H1 (cell line): ENCODE data around the gene APLN. TPM values are rescaled to one million over a fixed set of nuclear protein-coding genes. Genes with fewer than 3 reads are reported as not detected.

Source experiments
- CTCF ChIA-PET: fragments of 300-600 bp; sonication (Branson Sonifier 250); formaldehyde crosslinking; loops from one replicate; lab custom pipeline; 2021; ENCODE audit not compliant: partially characterized antibody; lab: Charles Lee
- POLR2A ChIA-PET: fragments of 300-600 bp; sonication (Branson Sonifier 250); formaldehyde crosslinking; loops from one replicate; lab custom pipeline; 2021; ENCODE audit warnings: inconsistent platforms; ENCODE audit not compliant: partially characterized antibody; lab: Charles Lee
- DNase-seq, 2 experiments: peaks; one replicate each; pipeline versions ENCODE4 v3.0.0 to v3.0.0-alpha.2; 2010 to 2022; ENCODE audit warnings: low spot score in 2 of 2, low read depth in 1 of 2, mixed read lengths in 1 of 2
- FAIRE-seq: peaks from 2 replicates; lab custom pipeline; 2011; peaks lifted over from hg19 to GRCh38; lab: Jason Lieb, UNC
- H2AFZ ChIP-seq: 2 replicates; pipeline ENCODE4 v1.8.1; 2012; ENCODE audit warnings: low read length, inconsistent platforms
- H2AK5ac ChIP-seq: 2 replicates; pipeline ENCODE4 v1.6.1; 2013; ENCODE audit warnings: low read depth, low read length
- H2BK120ac ChIP-seq: replicated peaks from 2 replicates; pipeline ENCODE3; 2013; ENCODE audit warnings: low read depth, low read length, inconsistent platforms
- H2BK12ac ChIP-seq: 2 replicates; pipeline ENCODE4 v1.6.1; 2013; ENCODE audit warnings: low read depth, low read length
- H2BK15ac ChIP-seq: 2 replicates; pipeline ENCODE4 v1.6.1; 2013; ENCODE audit warnings: low read length
- H2BK20ac ChIP-seq: 2 replicates; pipeline ENCODE4 v1.6.1; 2013; ENCODE audit warnings: low read length
- H2BK5ac ChIP-seq: 2 replicates; pipeline ENCODE4 v1.6.1; 2013; ENCODE audit warnings: low read depth, low read length
- H3K14ac ChIP-seq: 2 replicates; pipeline ENCODE4 v1.6.1; 2013; ENCODE audit warnings: inconsistent platforms; ENCODE audit not compliant: insufficient read length
- H3K18ac ChIP-seq: 2 replicates; pipeline ENCODE4 v1.6.1; 2013; ENCODE audit warnings: low read length; ENCODE audit errors: extremely low read depth
- H3K23ac ChIP-seq: 2 replicates; pipeline ENCODE4 v1.6.1; 2013; ENCODE audit warnings: inconsistent platforms; ENCODE audit not compliant: insufficient read length
- H3K23me2 ChIP-seq: 2 replicates; pipeline ENCODE4 v1.6.1; 2013; ENCODE audit warnings: low read depth, low read length
- H3K27ac ChIP-seq: 2 replicates; pipeline ENCODE4 v1.6.1; 2011; ENCODE audit warnings: low read depth, low read length, inconsistent platforms
- H3K27me3 ChIP-seq, 4 experiments: replicated peaks in 1 of 4; 1 replicate in 1 of 4; 2 replicates in 3 of 4; pipeline versions ENCODE4 v1.6.1 to v1.8.1; 2011 to 2013; ENCODE audit warnings: low read length in 3 of 4, mild to moderate bottlenecking in 3 of 4, inconsistent platforms in 2 of 4, mixed read lengths in 2 of 4, moderate library complexity in 1 of 4; ENCODE audit not compliant: control insufficient read depth in 3 of 4, insufficient read depth in 3 of 4; ENCODE audit errors: extremely low read depth in 1 of 4
- H3K36me3 ChIP-seq, 4 experiments: 2 replicates each; pipeline versions ENCODE4 v1.6.1 to v1.8.1; 2011 to 2013; ENCODE audit warnings: mild to moderate bottlenecking in 4 of 4, low read length in 3 of 4, moderate library complexity in 2 of 4, control low read depth in 1 of 4, inconsistent platforms in 1 of 4; ENCODE audit not compliant: insufficient read depth in 4 of 4, control insufficient read depth in 2 of 4
- H3K4ac ChIP-seq: replicated peaks from 2 replicates; pipeline ENCODE3; 2013; ENCODE audit warnings: low read length, low read depth, mixed read lengths, inconsistent platforms; ENCODE audit not compliant: insufficient read length
- H3K4me1 ChIP-seq, 4 experiments: replicated peaks in 1 of 4; 1 replicate in 1 of 4; 2 replicates in 3 of 4; pipeline versions ENCODE4 v1.6.1 to v1.8.1; 2011 to 2013; ENCODE audit warnings: low read length in 3 of 4, inconsistent platforms in 2 of 4, mixed read lengths in 1 of 4; ENCODE audit not compliant: insufficient read depth in 4 of 4, control insufficient read depth in 3 of 4
- H3K4me2 ChIP-seq, 2 experiments: 2 replicates each; pipeline versions ENCODE4 v1.6.1 to v1.8.1; 2011 to 2013; ENCODE audit warnings: low read depth in 2 of 2, low read length in 2 of 2, control low read depth in 1 of 2, inconsistent platforms in 1 of 2, mild to moderate bottlenecking in 1 of 2; ENCODE audit not compliant: insufficient read depth in 1 of 2
- H3K4me3 ChIP-seq, 4 experiments: fragments of 200-600, 300-600 bp in 1 of 4; sonication (generic), shearing (Covaris generic), sonication (Bioruptor Twin) in 1 of 4; 2 replicates each; pipeline versions ENCODE4 v1.5.1 to v1.8.1; 2011 to 2016; ENCODE audit warnings: low read length in 4 of 4, low read depth in 3 of 4, control low read depth in 2 of 4, inconsistent platforms in 2 of 4, mild to moderate bottlenecking in 2 of 4, mixed read lengths in 1 of 4, moderate library complexity in 1 of 4; ENCODE audit not compliant: insufficient read depth in 2 of 4; ENCODE audit errors: extremely low read depth in 1 of 4
- H3K56ac ChIP-seq: replicated peaks from 2 replicates; pipeline ENCODE3; 2013; ENCODE audit warnings: low read depth, mild to moderate bottlenecking, mixed read lengths, low read length, inconsistent platforms; ENCODE audit not compliant: insufficient read length
- H3K79me1 ChIP-seq: 2 replicates; pipeline ENCODE4 v1.6.1; 2013; ENCODE audit warnings: low read depth, low read length, control low read depth
- H3K79me2 ChIP-seq, 2 experiments: 2 replicates each; pipeline versions ENCODE4 v1.6.1 to v1.8.1; 2012 to 2013; ENCODE audit warnings: low read length in 2 of 2, mild to moderate bottlenecking in 2 of 2, inconsistent platforms in 1 of 2; ENCODE audit not compliant: insufficient read depth in 2 of 2, control insufficient read depth in 1 of 2
- H3K9ac ChIP-seq, 4 experiments: replicated peaks in 1 of 4; 1 replicate in 1 of 4; 2 replicates in 3 of 4; pipeline versions ENCODE4 v1.6.1 to v1.8.1; 2011 to 2013; ENCODE audit warnings: low read depth in 3 of 4, low read length in 3 of 4, control low read depth in 2 of 4, mild to moderate bottlenecking in 2 of 4, moderate library complexity in 2 of 4, inconsistent platforms in 1 of 4; ENCODE audit errors: extremely low read depth in 1 of 4
- H3K9me3 ChIP-seq, 2 experiments: 2 replicates each; pipeline versions ENCODE4 v1.6.1 to v1.8.1; 2012 to 2013; ENCODE audit warnings: mild to moderate bottlenecking in 2 of 2, moderate library complexity in 2 of 2, control low read depth in 1 of 2, inconsistent platforms in 1 of 2, low read depth in 1 of 2, low read length in 1 of 2, mixed read lengths in 1 of 2; ENCODE audit not compliant: insufficient read depth in 2 of 2
- H4K20me1 ChIP-seq, 2 experiments: replicated peaks in 1 of 2; 2 replicates each; pipeline versions ENCODE3 to v1.8.1; 2011 to 2013; ENCODE audit warnings: inconsistent platforms in 2 of 2, low read length in 2 of 2, mild to moderate bottlenecking in 1 of 2; ENCODE audit not compliant: insufficient read depth in 2 of 2, control insufficient read depth in 1 of 2
- H4K5ac ChIP-seq: 2 replicates; pipeline ENCODE4 v1.6.1; 2013; ENCODE audit warnings: low read length, low read depth, mixed read lengths, inconsistent platforms; ENCODE audit not compliant: insufficient read length
- H4K8ac ChIP-seq: 2 replicates; pipeline ENCODE4 v1.8.0; 2013; ENCODE audit warnings: mild to moderate bottlenecking, moderate library complexity, low read length, inconsistent platforms; ENCODE audit not compliant: insufficient read depth; ENCODE audit errors: extremely low read depth
- H4K91ac ChIP-seq: replicated peaks from 2 replicates; pipeline ENCODE3; 2013; ENCODE audit warnings: low read length, mixed read lengths, inconsistent platforms; ENCODE audit not compliant: insufficient read length
- CHD2 ChIP-seq: IDR thresholded peaks from 2 replicates; pipeline ENCODE4 v1.6.1; 2012; ENCODE audit warnings: low read length, improper control_type of control experiment
- CREB1 ChIP-seq: IDR thresholded peaks from 2 replicates; pipeline ENCODE4 v1.6.1; 2012; ENCODE audit warnings: inconsistent platforms
- CTBP2 ChIP-seq: IDR thresholded peaks from 2 replicates; pipeline ENCODE4 v1.7.0; 2011; ENCODE audit warnings: borderline replicate concordance, mild to moderate bottlenecking, moderate library complexity, mixed read lengths, low read length; ENCODE audit not compliant: insufficient read depth, insufficient read length
- FOSL1 ChIP-seq: IDR thresholded peaks from 2 replicates; pipeline ENCODE4 v1.6.1; 2011; ENCODE audit warnings: mild to moderate bottlenecking, low read depth, low read length, moderate library complexity; ENCODE audit not compliant: insufficient read depth
- KDM1A ChIP-seq: fragments of 200-600, 300-600 bp; sonication (generic); IDR thresholded peaks from 2 replicates; pipeline ENCODE4 v1.7.1; 2016; ENCODE audit warnings: mild to moderate bottlenecking, low read length, borderline replicate concordance
- MAFK ChIP-seq: IDR thresholded peaks from 2 replicates; pipeline ENCODE4 v1.6.1; 2012; ENCODE audit warnings: low read depth, mild to moderate bottlenecking, improper control_type of control experiment, low read length
- RNF2 ChIP-seq: fragments of 200-900, 300-1000 bp; sonication (generic); IDR thresholded peaks from 2 replicates; pipeline ENCODE4 v1.7.1; 2016; ENCODE audit warnings: borderline replicate concordance, low read depth, mild to moderate bottlenecking, antibody characterized with exemption, low read length; ENCODE audit not compliant: poor library complexity, severe bottlenecking; ENCODE audit errors: missing control alignments
- SIRT6 ChIP-seq: IDR thresholded peaks from one replicate; pipeline ENCODE4 v1.7.1; 2012; ENCODE audit warnings: low read length, inconsistent platforms
- SP1 ChIP-seq: IDR thresholded peaks from 2 replicates; pipeline ENCODE4 v1.6.1; 2011; ENCODE audit warnings: low read depth, low read length
- WGBS, 2 experiments: shearing (Covaris generic) in 1 of 2; methylation state at CpG; one replicate each; pipeline versions ENCODE4 v1.1.6 to v1.1.7; 2013 to 2015; ENCODE audit warnings: low lambda C conversion rate in 2 of 2, mixed read lengths in 2 of 2, inconsistent platforms in 1 of 2, low coverage in 1 of 2, missing lambda C conversion rate in 1 of 2; ENCODE audit not compliant: insufficient replicate concordance in 2 of 2, insufficient coverage in 1 of 2, insufficient read length in 1 of 2; ENCODE audit errors: extremely low coverage in 1 of 2, missing lambda C conversion rate in 1 of 2; 5-methylcytosine and 5-hydroxymethylcytosine counted together
- polyA plus RNA-seq, 7 experiments: library from polyadenylated mRNA; depleted of rRNA in 3 of 7; stranded (reverse) in 5 of 7; unstranded in 2 of 7; fragments of >200 nt in 5 of 7; fragments of 200-250 nt in 2 of 7; gene quantifications; 1 replicate in 5 of 7; 2 replicates in 1 of 7; 4 replicates in 1 of 7; pipeline versions ENCODE4 v1.2.1 to v1.2.3, GENCODE V29; 2011 to 2013; ENCODE audit warnings: missing spikeins in 2 of 7, mixed read lengths in 2 of 7
- total RNA-seq: library from RNA; stranded (reverse); fragmentation: NEBNext Ultra II Directional; extraction: Animal tissue kit (Norgen Biotek cat#: 25700); gene quantifications from 2 replicates; pipeline ENCODE4 v1.2.1, GENCODE V29; 2021

Gene APLN
- total and polyA plus RNA-seq, 2 of the 8 experiments (the other 6 are each of a cell fraction or from before 2014, with no cell fraction given): 1.1 to 1.8 TPM

DNA sequence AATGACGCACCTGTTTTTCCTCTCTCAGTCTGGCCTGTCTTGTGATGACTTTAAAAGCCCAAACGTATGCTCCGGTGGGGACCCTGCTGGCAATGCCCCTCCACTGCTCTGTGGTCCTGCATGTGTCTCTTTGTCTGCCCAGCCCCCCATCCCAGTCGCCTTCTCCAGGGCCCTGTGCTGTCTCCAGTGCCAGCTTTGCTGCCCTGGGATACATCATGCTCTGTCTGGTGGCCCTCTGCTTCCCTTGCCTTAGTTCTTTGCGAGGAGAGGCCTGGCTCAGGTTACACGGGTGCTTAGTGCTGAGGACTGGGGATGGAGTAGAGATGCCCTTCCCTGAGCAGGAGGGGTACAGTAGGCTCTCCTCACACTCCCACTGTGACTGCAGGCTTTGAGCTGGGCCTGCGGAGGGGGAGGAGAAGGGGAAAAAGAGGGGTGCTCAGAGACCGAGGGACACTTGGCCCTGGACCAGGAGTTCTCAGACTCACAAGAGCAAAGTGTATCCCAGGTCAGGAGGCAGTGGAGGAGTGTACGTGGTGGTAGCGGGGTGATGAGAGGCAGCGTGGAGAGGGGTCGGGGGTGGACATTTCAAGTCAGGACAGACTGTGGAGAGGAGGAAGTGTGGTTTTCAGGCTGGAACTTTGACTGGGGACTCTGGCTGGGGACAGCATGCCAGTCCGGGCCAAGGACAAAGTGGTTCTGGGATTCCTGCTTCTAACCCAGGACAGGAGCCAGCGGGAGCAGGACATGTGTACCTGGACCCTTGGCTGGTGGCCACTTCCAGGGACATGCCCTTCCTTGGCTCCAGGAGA, 2.8 kb downstream of the APLN start:
- H3K79me1 ChIP-seq: no peaks in the 10 kb centered on the region
- H3K23ac ChIP-seq: no peak overlapping the region
- H3K27ac ChIP-seq: no peak overlapping the region
- no peak overlapping the region for H3K14ac ChIP-seq
- ChIA-PET CTCF (interaction anchor here (0.8 to 5.2 kb wide), 4 partner anchors 14 to 102 kb away, joined by 3 to 36 read pairs (median 14); no protein-coding TSS in a partner anchor), POLR2A (interaction anchor here (1.1 kb wide), 1 partner anchor 11 kb away, joined by 3 read pairs; no protein-coding TSS in a partner anchor)
- H3K79me2 ChIP-seq: no peaks in the 10 kb centered on the region
- no peak for DNase-seq
- no peak overlapping the region for H3K56ac ChIP-seq
- no peak overlapping the region for H2BK20ac ChIP-seq
- no peaks in the 10 kb centered on the region for H4K20me1 ChIP-seq
- no peak overlapping the region for H3K4me3 ChIP-seq
- no peak overlapping the region for H3K9ac ChIP-seq
- H2AFZ ChIP-seq: no peak overlapping the region
- no peaks in the 10 kb centered on the region for H3K9me3 ChIP-seq
- H4K8ac ChIP-seq: no peak overlapping the region
- H2BK120ac ChIP-seq: no peak overlapping the region
- peaks cover 14 to 62% (median 45%) of the 10 kb centered on the region in 4 experiments for H3K27me3 ChIP-seq
- FAIRE-seq: no peak
- H3K4ac ChIP-seq: no peak overlapping the region
- peaks cover 6% of the 10 kb centered on the region; the same call in 1 of the 2 replicates for H3K23me2 ChIP-seq
- H3K36me3 ChIP-seq: no peaks in the 10 kb centered on the region
- no peak overlapping the region for H2AK5ac ChIP-seq
- H3K4me2 ChIP-seq: no peak overlapping the region
- H2BK5ac ChIP-seq: no peak overlapping the region
- H2BK12ac ChIP-seq: no peak overlapping the region
- WGBS, 2 experiments: 78% methylated on average over 12 of the region's 14 CpGs; no CpG with 5 or more reads in 1 of the 2 experiments
- H4K91ac ChIP-seq: no peak overlapping the region
- no peak overlapping the region for H2BK15ac ChIP-seq
- H3K18ac ChIP-seq: no peak overlapping the region
- H3K4me1 ChIP-seq: peaks cover 3 to 12% (median 6%) of the 10 kb centered on the region in 4 experiments; a peak in 6 of 7 replicates
- H4K5ac ChIP-seq: no peak overlapping the region
- TF ChIP-seq CTBP2 (no peak), FOSL1 (no peak), CREB1 (no peak), MAFK (no peak), KDM1A (no peak), RNF2 (no peak), CHD2 (no peak), SP1 (no peak), SIRT6 (no peak)
